Osteocyte (in vitro differentiated cells): ENCODE measurements around the gene PAX5. TPM values are rescaled to one million over a fixed set of nuclear protein-coding genes. Genes with fewer than 3 reads are reported as not detected.

Experiments
- DNase-seq: peaks from one replicate; pipeline ENCODE4 v3.0.0; 2021; ENCODE audit warnings: mixed read lengths; ENCODE audit not compliant: unreplicated experiment; ENCODE audit errors: extremely low spot score
- H3K27ac Mint-ChIP-seq: one replicate; pipeline ENCODE4 v1.8.0; 2021; ENCODE audit warnings: mild to moderate bottlenecking, mixed read lengths; ENCODE audit not compliant: unreplicated experiment
- H3K27me3 Mint-ChIP-seq: one replicate; pipeline ENCODE4 v1.8.0; 2021; ENCODE audit warnings: mixed read lengths; ENCODE audit not compliant: unreplicated experiment
- H3K36me3 Mint-ChIP-seq: one replicate; pipeline ENCODE4 v1.8.0; 2021; ENCODE audit warnings: mixed read lengths; ENCODE audit not compliant: unreplicated experiment
- H3K4me1 Mint-ChIP-seq: one replicate; pipeline ENCODE4 v1.8.0; 2021; ENCODE audit warnings: mixed read lengths; ENCODE audit not compliant: unreplicated experiment
- H3K4me3 Mint-ChIP-seq: one replicate; pipeline ENCODE4 v1.8.0; 2021; ENCODE audit warnings: mild to moderate bottlenecking, moderate library complexity, mixed read lengths; ENCODE audit not compliant: unreplicated experiment
- H3K9me3 Mint-ChIP-seq: one replicate; pipeline ENCODE4 v1.8.0; 2021; ENCODE audit warnings: mixed read lengths; ENCODE audit not compliant: unreplicated experiment
- total RNA-seq: library from RNA; stranded (reverse); gene quantifications from 2 replicates; pipeline ENCODE4 v1.2.1, GENCODE V29; 2021
- TF ChIP-seq, protein P1 (sequence below): fragments of 200-600 bp; sonication (generic); IDR thresholded peaks from 2 replicates; pipeline ENCODE4 v1.5.0; 2021; ENCODE audit warnings: antibody characterized with exemption, mild to moderate bottlenecking, moderate library complexity

PAX5 gene
- total RNA-seq, 1 donor from 2014 or later, result not detected

GRCh38 chr9:36985061-36985768 is 48.9 kb downstream of the PAX5 start:
- H3K36me3 Mint-ChIP-seq, result no peaks in the 10 kb centered on the region
- peaks cover 5% of the 10 kb centered on the region for H3K4me1 Mint-ChIP-seq
- no peaks in the 10 kb centered on the region for H3K9me3 Mint-ChIP-seq
- no peak overlapping the region for H3K27ac Mint-ChIP-seq
- DNase-seq, result no peak
- TF ChIP-seq, protein P1, sequence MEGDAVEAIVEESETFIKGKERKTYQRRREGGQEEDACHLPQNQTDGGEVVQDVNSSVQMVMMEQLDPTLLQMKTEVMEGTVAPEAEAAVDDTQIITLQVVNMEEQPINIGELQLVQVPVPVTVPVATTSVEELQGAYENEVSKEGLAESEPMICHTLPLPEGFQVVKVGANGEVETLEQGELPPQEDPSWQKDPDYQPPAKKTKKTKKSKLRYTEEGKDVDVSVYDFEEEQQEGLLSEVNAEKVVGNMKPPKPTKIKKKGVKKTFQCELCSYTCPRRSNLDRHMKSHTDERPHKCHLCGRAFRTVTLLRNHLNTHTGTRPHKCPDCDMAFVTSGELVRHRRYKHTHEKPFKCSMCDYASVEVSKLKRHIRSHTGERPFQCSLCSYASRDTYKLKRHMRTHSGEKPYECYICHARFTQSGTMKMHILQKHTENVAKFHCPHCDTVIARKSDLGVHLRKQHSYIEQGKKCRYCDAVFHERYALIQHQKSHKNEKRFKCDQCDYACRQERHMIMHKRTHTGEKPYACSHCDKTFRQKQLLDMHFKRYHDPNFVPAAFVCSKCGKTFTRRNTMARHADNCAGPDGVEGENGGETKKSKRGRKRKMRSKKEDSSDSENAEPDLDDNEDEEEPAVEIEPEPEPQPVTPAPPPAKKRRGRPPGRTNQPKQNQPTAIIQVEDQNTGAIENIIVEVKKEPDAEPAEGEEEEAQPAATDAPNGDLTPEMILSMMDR, result no peak
- peaks cover 79% of the 10 kb centered on the region for H3K27me3 Mint-ChIP-seq
- H3K4me3 Mint-ChIP-seq, result no peak overlapping the region

- peaks cover 74% of the 10 kb centered on the region for H3K27me3 Mint-ChIP-seq
- H3K4me1 Mint-ChIP-seq, result no peaks in the 10 kb centered on the region
- H3K4me3 Mint-ChIP-seq, result no peak overlapping the region
- no peak overlapping the region for H3K27ac Mint-ChIP-seq
- no peaks in the 10 kb centered on the region for H3K36me3 Mint-ChIP-seq
- no peaks in the 10 kb centered on the region for H3K9me3 Mint-ChIP-seq
- DNase-seq, result no peak
- TF ChIP-seq, protein P1, result peak; percentile 13
These were observed 53.7 kb downstream of the PAX5 start for GRCh38 chr9:36980148-36980974.

- H3K9me3 Mint-ChIP-seq, result no peaks in the 10 kb centered on the region
- no peaks in the 10 kb centered on the region for H3K4me1 Mint-ChIP-seq
- H3K27ac Mint-ChIP-seq, result no peak overlapping the region
- H3K27me3 Mint-ChIP-seq, result peaks cover 62% of the 10 kb centered on the region
- H3K4me3 Mint-ChIP-seq, result no peak overlapping the region
- TF ChIP-seq, protein P1, result no peak
- H3K36me3 Mint-ChIP-seq, result no peaks in the 10 kb centered on the region
- DNase-seq, result peak; percentile 19
These were observed 57.6 kb downstream of the PAX5 start for GRCh38 chr9:36976371-36977030.

GRCh38 chr9:36974731-36975130 is 59.3 kb downstream of the PAX5 start:
- peak; percentile 62 for DNase-seq
- TF ChIP-seq, protein P1, result no peak
- peaks cover 59% of the 10 kb centered on the region for H3K27me3 Mint-ChIP-seq
- no peaks in the 10 kb centered on the region for H3K36me3 Mint-ChIP-seq
- no peaks in the 10 kb centered on the region for H3K9me3 Mint-ChIP-seq
- no peak overlapping the region for H3K4me3 Mint-ChIP-seq
- H3K4me1 Mint-ChIP-seq, result no peaks in the 10 kb centered on the region
- no peak overlapping the region for H3K27ac Mint-ChIP-seq
